ENCODE data around the gene HNF1B.

HNF1B gene

GRCh38 chr17:37731056-37731455, 13.8 kb downstream of the HNF1B start:
- DNase-seq = no peak

- no peak for DNase-seq
Observed at GRCh38 chr17:37729905-37730304, 15.0 kb downstream of the HNF1B start.

DNA sequence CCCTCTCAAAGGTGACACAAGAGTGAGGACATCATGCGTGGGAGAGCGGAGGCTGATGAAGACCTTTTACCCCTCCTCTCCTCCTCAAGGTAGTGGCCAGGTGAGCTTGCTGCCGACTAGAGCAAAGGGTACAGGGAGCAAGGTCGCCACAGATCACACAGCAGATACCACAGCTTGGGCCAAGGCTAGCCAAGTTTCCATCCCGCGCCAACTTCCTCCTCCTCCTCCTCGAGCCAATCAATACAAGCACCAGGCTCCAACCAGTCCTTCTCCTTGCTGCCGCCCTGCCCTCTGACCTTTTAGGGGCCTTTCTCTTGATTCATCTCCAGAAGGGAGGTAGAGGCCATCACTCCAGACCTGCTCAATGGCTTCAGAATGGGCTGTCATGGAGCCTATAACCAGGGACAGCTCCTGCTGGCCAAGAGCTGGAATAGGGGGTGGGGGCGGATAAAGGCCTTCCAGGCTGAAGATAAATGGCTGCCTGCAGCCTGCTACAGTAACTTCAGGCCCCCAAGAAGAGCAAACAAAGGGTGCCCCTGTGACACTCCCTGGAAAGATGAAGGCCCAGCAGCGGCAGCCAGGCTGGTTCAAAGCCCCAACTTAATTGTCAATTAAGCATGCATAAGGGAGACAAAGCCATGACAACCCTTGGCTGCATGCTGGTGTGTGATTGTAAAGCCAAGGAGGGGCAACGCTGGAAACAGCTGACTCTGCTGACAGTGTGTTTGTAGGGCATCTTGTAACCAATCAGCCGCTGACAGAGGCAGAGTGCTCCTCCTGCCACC, 17.8 kb downstream of the HNF1B start:
- DNase-seq = no peak

- no peak for DNase-seq
Observed at GRCh38 chr17:37726248-37726647, 18.6 kb downstream of the HNF1B start.

GRCh38 chr17:37725601-37726146, 19.2 kb downstream of the HNF1B start:
- DNase-seq = no peak

- no peak for DNase-seq
Observed at GRCh38 chr17:37725021-37725595, 19.8 kb downstream of the HNF1B start.

GRCh38 chr17:37720989-37721388, 23.9 kb downstream of the HNF1B start:
- DNase-seq = no peak

GRCh38 chr17:37719866-37720265, 25.0 kb downstream of the HNF1B start:
- no peak for DNase-seq

GRCh38 chr17:37718324-37719048, 26.4 kb downstream of the HNF1B start:
- no peak for DNase-seq

- DNase-seq = no peak
Observed at GRCh38 chr17:37717627-37718323, 27.1 kb downstream of the HNF1B start.

DNA sequence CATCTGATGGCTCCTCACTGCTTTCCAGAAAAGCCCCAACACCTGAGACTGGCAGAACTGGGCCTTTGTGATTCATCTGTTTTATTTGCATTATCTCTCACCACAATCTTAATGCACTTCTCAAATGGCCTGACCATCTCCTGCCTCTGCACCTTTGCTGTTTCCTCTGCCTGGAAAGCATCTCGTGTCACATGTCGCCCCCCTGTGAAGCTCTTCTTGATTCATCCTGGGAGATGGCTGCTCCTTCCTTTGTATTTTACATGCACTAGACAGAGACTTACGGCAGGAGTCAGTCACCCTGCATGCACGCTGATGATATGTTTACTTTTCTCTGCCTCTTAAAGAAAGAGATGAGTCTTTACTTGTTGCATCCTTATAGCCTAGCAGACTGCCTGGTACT, 30.0 kb downstream of the HNF1B start:
- DNase-seq = no peak

GRCh38 chr17:37713624-37714023, 31.2 kb downstream of the HNF1B start:
- DNase-seq = no peak

- DNase-seq = no peak
Observed at GRCh38 chr17:37713028-37713431, 31.8 kb downstream of the HNF1B start.

- no peak for DNase-seq
Observed at GRCh38 chr17:37711113-37711512, 33.7 kb downstream of the HNF1B start.

- no peak for DNase-seq
Observed at GRCh38 chr17:37710344-37710886, 34.4 kb downstream of the HNF1B start.

DNA sequence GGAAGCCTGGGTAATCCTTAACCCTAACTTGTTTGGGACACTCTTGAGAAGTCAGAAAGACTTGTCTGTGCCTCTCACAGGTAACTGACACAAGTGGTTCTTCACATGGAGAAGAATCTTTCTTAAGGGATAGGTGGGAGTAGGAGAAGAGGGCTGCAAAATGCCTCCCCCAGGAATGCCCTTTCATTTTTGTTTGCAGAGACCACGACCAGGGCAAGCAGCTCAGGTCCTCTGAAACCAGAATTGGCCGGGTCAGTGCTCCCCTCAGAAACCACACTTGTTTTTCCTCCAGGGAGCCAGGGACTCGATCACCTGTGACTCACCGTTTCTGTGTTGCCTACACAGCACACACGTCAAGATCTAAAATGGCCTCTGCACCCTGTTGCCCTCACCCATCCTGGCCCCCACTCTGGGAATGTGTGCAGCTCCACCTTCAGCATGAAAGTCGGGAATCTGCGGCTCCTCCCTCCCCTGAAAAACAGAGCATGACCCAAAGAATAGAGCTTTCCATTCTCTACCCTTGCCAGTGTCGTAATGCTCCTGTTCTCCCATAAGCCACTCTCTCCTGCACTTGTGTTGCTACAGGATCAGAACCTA, 36.1 kb downstream of the HNF1B start:
- DNase-seq = no peak

GRCh38 chr17:37708008-37708615, 36.7 kb downstream of the HNF1B start:
- DNase-seq = no peak

DNA sequence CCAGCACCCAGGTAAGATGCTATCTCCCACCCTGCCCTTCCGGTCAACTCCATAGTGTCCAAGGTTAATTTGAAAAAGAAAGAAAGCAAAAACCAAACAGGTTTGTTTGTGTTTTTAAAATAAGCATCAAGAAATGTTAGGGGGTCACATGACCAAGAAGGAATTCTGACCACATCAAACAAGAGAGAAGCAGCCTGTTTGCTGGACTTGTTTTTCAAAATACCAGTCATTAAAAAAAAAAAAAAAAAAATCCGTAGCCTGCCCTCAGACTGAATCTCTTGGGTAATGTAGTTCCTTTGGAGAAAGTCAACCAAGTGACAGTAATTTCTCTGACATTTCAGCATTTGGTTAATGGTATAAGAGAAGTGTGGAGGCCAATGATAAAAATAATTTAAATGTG, 38.4 kb downstream of the HNF1B start:
- DNase-seq = no peak

- DNase-seq = no peak
Observed at GRCh38 chr17:37702598-37702997, 42.3 kb downstream of the HNF1B start.

DNA sequence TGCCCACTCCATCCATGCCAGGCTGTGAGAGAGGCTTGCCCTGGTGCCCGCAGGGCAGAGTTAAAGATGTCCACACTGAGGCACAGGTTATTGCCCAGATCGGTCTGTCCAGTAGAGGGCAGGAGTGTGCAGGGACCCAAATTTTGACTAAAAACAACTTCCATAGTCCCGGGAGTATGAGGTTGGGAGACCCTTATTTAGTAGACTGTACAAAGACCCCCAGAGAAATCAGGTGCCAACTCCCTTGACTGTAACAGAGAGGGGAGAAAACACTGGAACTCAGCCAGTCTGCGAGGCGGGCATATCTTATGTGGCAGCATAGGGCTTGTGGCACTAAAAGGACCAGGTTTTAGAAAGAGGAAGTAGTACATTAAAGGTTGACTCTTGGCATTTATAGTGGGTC, 43.4 kb downstream of the HNF1B start:
- no peak for DNase-seq

- no peak for DNase-seq
Observed at GRCh38 chr17:37700881-37701280, 44.0 kb downstream of the HNF1B start.
